GM13976 (cell line): ENCODE data around the gene APRT.
A peak's percentile ranks its signal among the peaks of the same experiment; 100 is the strongest.

Experiments used
- DNase-seq: peaks from one replicate; pipeline ENCODE4 v3.0.0; 2012; ENCODE audit warnings: low spot score
- in situ Hi-C: fragments of 300-500 bp; cut with MboI; formaldehyde crosslinking; loops from one replicate; pipeline ENCODE4 v1.12.0; 2022; ENCODE audit warnings: low sequenced_read_pairs, mixed read lengths, inconsistent platforms; ENCODE audit not compliant: unreplicated experiment
- TF ChIP-seq, protein P1 (sequence below): IDR thresholded peaks from 2 replicates; pipeline ENCODE4 v1.5.1; 2012; ENCODE audit warnings: borderline replicate concordance, mild to moderate bottlenecking; ENCODE audit not compliant: insufficient read depth; ENCODE audit errors: extremely low read depth, missing control alignments, control extremely low read depth

APRT gene

DNA sequence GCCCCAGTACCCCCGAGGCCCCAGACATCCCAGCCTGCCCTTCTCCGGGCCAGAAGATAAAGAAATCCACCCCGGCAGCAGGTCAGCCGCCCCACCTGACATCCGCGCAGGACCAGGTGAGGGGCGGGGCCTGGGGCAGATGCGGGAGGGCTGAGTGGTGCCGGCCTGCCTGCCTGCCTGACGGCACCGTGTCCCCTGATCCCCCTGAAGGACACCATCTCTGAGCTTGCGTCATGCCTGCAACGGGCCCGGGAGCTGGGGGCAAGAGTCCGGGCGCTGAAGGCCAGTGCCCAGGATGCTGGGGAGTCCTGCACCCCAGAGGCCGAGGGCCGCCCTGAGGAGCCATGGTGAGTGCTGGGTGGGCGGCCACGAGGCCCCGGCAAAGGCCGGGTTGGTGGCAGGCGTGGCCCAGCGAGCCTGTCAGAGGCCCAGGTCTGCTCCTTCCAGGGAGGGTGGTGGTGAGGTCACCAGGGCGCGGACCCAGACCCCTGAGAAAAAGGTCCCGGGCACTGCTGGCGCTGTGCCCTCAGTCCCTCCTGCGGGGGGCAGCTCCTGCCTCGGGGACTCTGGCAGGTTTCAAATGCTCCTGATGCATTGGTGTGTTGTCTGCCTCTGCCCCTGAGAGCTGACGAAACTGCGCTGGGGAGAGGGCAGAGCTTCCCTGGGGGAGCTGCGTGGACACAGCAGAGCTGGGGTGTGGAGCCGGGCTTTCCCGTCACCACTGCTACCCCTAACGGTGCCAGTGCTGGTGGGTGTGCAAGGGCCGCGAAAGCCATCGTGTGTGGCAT is 7.0 kb downstream of the APRT start:
- TF ChIP-seq, protein P1, sequence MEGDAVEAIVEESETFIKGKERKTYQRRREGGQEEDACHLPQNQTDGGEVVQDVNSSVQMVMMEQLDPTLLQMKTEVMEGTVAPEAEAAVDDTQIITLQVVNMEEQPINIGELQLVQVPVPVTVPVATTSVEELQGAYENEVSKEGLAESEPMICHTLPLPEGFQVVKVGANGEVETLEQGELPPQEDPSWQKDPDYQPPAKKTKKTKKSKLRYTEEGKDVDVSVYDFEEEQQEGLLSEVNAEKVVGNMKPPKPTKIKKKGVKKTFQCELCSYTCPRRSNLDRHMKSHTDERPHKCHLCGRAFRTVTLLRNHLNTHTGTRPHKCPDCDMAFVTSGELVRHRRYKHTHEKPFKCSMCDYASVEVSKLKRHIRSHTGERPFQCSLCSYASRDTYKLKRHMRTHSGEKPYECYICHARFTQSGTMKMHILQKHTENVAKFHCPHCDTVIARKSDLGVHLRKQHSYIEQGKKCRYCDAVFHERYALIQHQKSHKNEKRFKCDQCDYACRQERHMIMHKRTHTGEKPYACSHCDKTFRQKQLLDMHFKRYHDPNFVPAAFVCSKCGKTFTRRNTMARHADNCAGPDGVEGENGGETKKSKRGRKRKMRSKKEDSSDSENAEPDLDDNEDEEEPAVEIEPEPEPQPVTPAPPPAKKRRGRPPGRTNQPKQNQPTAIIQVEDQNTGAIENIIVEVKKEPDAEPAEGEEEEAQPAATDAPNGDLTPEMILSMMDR, result no peak
- in situ Hi-C loops, result no loop called here
- DNase-seq, result peak; percentile 60

- in situ Hi-C loops, result no loop called here
- no peak for DNase-seq
- TF ChIP-seq, protein P1, result no peak
Measured at GRCh38 chr16:88804173-88804551, 7.6 kb downstream of the APRT start.

DNA sequence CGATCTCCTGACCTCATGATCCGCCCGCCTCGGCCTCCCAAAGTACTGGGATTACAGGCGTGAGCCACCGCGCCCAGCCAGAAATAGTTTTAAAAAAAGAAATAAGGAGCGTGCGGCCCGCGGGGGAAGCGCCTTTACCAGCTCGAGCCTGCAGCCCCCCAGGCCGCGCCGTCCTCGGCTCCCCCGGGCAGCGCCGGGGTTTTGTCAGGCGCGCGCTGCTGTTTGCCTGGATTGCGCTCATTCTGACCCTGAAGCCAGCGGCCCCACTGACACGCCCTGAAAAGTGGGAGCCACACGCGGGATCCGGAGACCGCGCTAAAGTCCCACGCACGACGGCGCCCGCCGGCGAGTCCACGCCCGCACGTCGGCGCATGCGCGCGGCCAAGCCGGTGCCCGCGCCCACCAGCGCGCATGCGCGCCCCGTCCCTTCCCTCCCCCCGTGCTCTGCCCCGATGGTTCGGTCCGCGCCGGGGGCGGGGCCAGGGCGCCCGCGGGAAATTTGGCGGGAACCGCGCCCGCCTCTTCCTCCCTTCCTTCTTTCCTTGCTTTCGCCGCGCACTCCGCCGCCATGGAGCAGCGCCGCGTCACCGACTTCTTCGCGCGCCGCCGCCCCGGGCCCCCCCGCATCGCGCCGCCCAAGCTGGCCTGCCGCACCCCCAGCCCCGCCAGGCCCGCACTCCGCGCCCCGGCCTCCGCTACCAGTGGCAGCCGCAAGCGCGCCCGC is 8.3 kb downstream of the APRT start, which contains the start of gene CDT1:
CDT1 (plus strand) TSS at position 526 of the 724 bp plus-strand sequence; CDS start at position 569, 43 bp downstream.
- in situ Hi-C loops, result no loop called here
- peak; percentile 99 for DNase-seq
- TF ChIP-seq, protein P1, result no peak

DNA sequence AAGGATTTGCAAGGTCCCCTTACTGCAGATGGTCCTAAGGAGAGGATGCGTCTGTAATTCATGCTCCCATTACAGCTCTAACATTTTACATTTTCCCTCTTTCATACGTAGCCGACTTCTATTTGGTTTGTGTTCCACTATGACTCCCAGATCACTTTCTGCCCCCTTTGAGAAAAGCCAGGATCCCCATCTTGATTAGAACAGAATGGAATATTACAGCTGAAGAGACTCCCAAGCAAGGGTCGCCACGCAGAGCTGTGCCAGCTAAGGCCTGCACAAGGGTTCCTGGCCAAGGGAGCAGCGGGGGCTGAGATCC is 11.5 kb downstream of the APRT start:
- in situ Hi-C loops, result no loop called here
- TF ChIP-seq, protein P1, result no peak
- DNase-seq, result no peak

DNA sequence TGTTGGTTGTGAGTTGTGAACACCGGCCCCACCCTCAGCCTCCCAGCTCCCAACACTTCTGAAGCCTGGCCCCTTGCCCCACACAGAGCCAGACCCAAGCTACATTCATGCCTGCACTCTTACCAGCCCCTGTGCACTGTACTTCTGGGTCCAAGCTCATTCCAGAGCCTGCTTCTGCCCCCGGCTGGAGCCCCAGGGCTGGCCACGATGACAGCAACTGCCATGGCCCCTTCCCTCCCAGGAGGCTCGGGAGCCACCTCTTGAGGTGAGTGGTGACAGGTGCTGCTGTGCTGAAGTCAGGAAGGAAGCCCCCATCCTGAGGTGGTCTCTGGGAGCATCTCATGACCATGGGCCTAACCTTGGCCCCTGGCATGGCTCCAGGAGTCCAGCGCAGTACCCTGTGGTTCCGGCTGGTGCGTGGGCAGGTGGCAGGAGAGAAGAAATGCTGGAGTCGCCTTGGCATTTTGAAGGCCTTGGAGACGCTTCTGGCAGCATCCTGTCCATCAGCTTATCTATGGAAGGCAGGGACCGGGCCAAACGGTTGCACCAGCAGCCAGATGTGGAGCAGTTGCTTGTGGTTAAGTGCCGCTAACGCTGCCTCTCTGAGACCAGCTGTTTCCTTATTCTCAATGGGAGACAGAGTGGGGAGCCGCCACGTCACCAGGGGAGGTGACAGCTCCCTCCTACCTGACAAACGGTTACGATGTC is 12.0 kb downstream of the APRT start:
- TF ChIP-seq, protein P1, result no peak
- in situ Hi-C loops, result no loop called here

GRCh38 chr16:88798772-88799455 is 12.8 kb downstream of the APRT start:
- in situ Hi-C loops, result no loop called here
- TF ChIP-seq, protein P1, result no peak
- DNase-seq, result no peak

More for the DNA sequence above, 12.0 kb downstream of the APRT start:
- no peak for DNase-seq
